Left ventricle myocardium superior (tissue), 1 donor: ENCODE results near the gene PTPRN2. TPM values are rescaled to one million over a fixed set of nuclear protein-coding genes. Genes with fewer than 3 reads are reported as not detected.

Source experiments
- ATAC-seq: fragments of 200-7000 bp; cut with Tn5 transposase; one replicate; pipeline ENCODE4 v1.9.1; 2020; ENCODE audit warnings: mild to moderate bottlenecking, moderate library complexity
- DNase-seq: peaks from one replicate; pipeline ENCODE4 v3.0.0-alpha.2; 2020
- intact Hi-C: fragments of 100-400 bp; cut with micrococcal nuclease; formaldehyde crosslinking; loops from one replicate; pipeline ENCODE4 v1.11.0; 2022
- total RNA-seq: library from RNA; stranded (reverse); fragmentation: NEBNext Ultra II Directional; extraction: Animal tissue kit (Norgen Biotek cat#: 25700); gene quantifications from one replicate; pipeline ENCODE4 v1.2.1, GENCODE V29; 2021
- donor health status: DM: no; HTN: yes; CAD: no; lungs with severe emphysema.

PTPRN2 gene
- total RNA-seq, 1 donor from 2014 or later = 1.3 TPM

GRCh38 chr7:157998884-157999552 lies 588.6 kb downstream of the PTPRN2 start:
- DNase-seq (no peak), ATAC-seq (no peak)
- intact Hi-C loops = no loop called here

GRCh38 chr7:157997471-157997870 lies 590.2 kb downstream of the PTPRN2 start:
- intact Hi-C loops = no loop called here
- ATAC-seq (no peak), DNase-seq (no peak)

GRCh38 chr7:157997080-157997440 lies 590.6 kb downstream of the PTPRN2 start:
- no peak for DNase-seq
- ATAC-seq = no peak
- intact Hi-C loops = no loop called here

- DNase-seq (no peak), ATAC-seq (no peak)
- intact Hi-C loops = no loop called here
These were observed 591.1 kb downstream of the PTPRN2 start for GRCh38 chr7:157996359-157997079.

DNA sequence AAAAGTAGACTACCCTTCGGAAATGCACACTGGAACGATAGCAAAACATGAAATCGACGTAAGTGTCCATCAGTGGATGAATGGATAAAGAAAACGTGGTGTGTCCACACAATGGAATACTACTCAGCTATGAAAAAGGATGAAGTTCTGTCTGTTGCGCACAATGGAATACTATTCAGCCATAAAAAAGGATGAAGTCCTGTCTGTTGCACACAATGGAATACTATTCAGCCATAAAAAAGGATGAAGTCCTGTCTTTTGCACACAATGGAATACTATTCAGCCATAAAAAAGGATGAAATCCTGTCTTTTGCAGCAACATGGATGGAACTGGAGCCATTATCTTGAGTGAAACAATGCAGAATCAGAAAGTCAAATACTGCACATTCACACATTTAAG lies 591.8 kb downstream of the PTPRN2 start:
- DNase-seq (no peak), ATAC-seq (no peak)
- intact Hi-C loops = no loop called here

- ATAC-seq (no peak), DNase-seq (no peak)
- intact Hi-C loops = no loop called here
These were observed 593.3 kb downstream of the PTPRN2 start for GRCh38 chr7:157994319-157994718.

DNA sequence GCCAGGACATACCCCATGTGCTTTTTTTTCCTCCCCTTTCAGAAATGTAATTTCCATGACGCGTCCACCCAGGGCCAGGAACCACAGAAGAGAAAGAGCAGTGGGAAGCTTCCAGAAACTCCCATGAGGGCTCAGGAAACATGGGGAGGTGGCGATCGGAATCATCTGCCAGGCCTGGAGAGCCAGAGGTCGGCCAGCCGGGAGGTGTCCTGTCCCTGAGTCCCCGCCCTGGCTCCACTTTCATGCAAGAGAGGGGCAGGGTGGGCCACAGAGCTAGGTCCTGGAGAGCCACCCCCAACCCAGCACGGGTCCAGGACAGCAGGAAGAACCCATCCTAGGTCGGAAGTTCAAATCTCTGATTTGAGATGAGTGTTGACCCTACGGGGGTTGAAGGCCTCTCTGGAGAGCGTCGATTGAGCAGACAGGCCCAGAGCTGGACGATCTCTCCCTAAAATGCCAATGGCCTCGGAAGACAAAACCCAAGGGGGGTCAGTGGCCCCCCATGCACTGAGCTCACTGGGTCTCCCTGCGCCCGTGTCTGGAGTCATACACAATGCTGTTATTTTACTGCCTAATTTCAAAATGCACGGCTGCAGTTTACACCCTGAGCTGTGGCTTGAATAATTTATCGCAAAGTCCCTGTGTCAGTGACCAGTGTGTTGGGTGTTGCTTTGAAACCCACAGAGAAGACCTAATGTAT lies 594.1 kb downstream of the PTPRN2 start:
- DNase-seq = no peak
- no peak for ATAC-seq
- intact Hi-C loops = no loop called here

GRCh38 chr7:157992511-157993160 lies 595.0 kb downstream of the PTPRN2 start:
- no peak for ATAC-seq
- intact Hi-C loops = no loop called here
- no peak for DNase-seq

- no peak for ATAC-seq
- no peak for DNase-seq
These were observed 595.9 kb downstream of the PTPRN2 start for GRCh38 chr7:157991761-157992160.

DNA sequence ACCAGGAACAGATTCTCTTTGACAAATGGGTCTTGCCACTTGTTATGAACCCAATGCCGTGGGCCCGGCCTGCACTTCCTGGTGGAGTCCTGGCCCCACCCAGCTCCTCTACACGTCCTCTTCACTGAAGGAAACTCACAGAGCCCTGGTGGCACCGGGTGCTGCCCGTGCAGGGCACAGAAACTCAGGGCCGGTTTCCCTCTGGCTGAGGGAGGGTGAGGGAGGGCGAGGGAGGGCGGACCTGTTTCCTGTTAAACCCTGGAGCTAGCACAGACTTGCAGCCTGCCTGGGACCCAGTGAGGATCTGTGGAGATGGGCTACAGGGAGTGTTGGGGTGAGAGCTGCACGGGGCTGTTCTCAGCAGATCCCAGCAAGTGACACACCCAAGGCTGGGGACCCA lies 596.3 kb downstream of the PTPRN2 start:
- intact Hi-C loops = no loop called here
- DNase-seq (no peak), ATAC-seq (no peak)

More at GRCh38 chr7:157991761-157992160, 595.9 kb downstream of the PTPRN2 start:
- intact Hi-C loops = no loop called here

GRCh38 chr7:157990881-157991250 lies 596.8 kb downstream of the PTPRN2 start:
- intact Hi-C loops = no loop called here
- ATAC-seq (no peak), DNase-seq (no peak)

DNA sequence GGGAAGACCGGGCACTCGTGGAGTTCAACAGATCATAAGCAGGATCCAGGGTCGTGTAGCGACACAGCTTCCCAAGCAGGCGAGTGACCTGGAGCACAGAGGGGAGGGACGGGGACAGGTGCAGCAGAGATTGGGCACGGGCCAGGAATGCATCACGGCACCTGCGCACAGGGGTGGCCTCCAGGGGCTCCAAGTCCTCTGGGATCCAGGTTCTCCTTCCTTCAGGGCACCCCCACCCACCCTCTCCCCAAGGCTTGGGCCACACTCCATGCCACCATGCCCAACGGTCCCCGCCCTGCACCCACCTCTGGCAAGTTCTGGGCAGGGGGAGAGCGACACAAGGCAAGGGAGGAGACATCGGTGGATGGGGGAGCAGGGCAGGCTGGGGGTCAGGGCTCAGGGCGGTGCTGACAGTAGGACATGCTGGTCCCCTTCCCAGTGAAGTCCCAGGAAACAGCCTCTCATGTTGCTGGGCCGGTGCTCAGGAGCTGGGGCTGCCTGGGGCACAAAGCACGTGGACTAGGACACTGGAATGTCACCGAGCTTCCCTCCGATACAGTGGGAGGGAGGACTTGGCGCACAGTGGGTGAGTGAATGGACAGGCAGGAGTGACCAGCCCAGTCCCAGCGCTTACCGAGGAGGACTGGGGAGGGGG lies 597.3 kb downstream of the PTPRN2 start:
- no peak for ATAC-seq
- intact Hi-C loops = no loop called here
- no peak for DNase-seq

DNA sequence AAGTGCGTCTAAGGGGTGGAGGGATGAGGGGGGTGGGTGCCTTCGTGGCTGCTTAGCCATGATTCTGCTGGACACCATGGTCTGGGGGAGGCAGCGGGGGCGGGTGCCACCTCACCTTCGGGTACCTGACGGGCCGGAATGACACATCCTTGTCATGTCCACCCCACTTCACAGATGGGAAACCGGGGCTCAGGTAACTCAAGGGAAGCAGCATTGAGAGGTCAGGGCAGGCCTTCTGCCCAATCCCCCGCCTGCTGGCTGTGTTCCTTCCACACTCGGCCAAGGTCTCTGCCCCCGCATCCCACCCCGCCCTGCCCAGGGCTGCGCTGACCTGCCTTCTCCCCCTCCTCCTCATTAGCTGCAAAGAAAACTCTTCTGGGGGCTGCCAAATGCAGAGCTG lies 598.0 kb downstream of the PTPRN2 start:
- ATAC-seq = no peak
- intact Hi-C loops = no loop called here
- DNase-seq = no peak

DNA sequence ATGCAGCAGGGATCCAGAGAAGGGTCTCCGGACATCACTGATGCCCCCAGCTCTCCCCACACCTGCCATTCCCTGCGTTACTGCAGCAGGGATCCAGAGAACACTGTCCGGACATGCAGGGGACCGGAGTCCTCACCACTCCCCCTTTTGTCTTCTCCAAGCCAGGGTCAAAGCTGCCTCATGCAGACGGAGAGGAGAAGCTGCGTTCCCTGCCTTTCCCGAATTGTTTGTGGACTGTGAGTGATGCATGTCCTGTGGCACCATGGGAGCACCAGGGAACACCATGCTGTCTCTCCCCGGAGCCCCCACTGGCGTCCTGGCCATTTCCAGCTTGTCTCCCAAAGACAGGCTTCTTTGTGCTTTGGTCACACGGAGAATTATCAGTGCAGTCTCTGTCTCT lies 599.7 kb downstream of the PTPRN2 start:
- ATAC-seq (no peak), DNase-seq (no peak)
- intact Hi-C loops = no loop called here

- ATAC-seq (no peak), DNase-seq (no peak)
These were observed 601.6 kb downstream of the PTPRN2 start for GRCh38 chr7:157986051-157986450.

GRCh38 chr7:157985636-157986035 lies 602.0 kb downstream of the PTPRN2 start:
- intact Hi-C loops = no loop called here
- DNase-seq = no peak
- no peak for ATAC-seq

More at GRCh38 chr7:157986051-157986450, 601.6 kb downstream of the PTPRN2 start:
- intact Hi-C loops = no loop called here

GRCh38 chr7:157984423-157985163 lies 603.0 kb downstream of the PTPRN2 start:
- DNase-seq = no peak
- no peak for ATAC-seq
- intact Hi-C loops = no loop called here

DNA sequence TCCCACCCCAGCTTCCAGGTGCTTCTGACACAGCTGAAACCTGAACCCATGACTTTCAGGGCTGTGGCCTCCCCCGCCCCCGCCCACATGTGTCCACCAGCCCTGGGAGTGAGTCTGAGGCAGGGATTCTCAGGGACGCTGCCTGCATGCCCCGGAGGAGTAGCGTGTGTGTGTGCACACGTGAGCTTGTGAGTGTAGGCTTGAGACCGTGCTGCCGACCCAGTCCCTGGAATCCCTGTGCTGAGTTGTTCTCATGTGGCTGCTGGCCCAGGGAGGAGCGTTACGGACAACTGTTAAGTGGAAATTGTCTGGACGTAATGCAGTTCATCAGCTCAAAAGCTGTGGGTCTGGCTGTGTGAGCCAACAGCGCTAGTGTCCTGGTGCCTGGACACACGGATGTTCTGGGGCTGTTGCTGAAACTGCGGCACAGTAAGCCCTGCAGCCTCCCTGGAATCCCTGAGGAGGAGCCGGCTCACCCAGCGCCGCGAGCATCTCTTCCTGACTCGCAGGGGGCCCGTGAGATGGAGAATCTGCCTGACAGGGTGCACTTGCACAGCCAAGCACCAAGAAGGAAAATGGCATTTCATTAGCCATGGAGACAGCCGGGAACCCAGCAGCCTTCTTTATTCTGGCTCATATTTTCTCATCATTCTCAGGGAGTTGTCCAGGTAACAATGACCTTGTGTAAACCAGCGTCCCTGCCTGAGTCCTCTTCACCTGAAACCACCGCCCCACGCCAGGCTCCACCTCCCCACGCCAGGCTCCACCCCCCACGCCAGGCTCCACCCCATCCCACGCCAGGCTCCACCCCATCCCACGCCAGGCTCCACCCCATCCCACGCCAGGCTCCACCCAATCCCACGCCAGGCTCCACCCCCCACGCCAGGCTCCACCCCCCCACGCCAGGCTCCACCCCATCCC lies 603.9 kb downstream of the PTPRN2 start:
- no peak for ATAC-seq
- no peak for DNase-seq
- intact Hi-C loops = no loop called here
